ENCODE data around the gene ZCCHC7. TPM values are rescaled to one million over a fixed set of nuclear protein-coding genes. Genes with fewer than 3 reads are reported as not detected.
"Not testable (repeated sequence)": the region's sequence is repeated elsewhere in the genome, so short reads cannot be mapped to it uniquely, and the experiment has no call there.

ZCCHC7 gene
- polyA plus RNA-seq: 10 to 100 TPM; 21.1 to 23.8 (median 23.1) TPM

GRCh38 chr9:37119907-37120842 is at the start of gene ZCCHC7:
TSS of gene ZCCHC7 (plus strand) at chr9:37120574.
- peaks cover 40 to 42% of the 10 kb centered on the region in 2 donors for H3K4me1 Mint-ChIP-seq
- DNase-seq: peak; percentile 98
- no peaks in the 10 kb centered on the region for H3K36me3 Mint-ChIP-seq
- no peaks in the 10 kb centered on the region for H3K9me3 Mint-ChIP-seq
- peaks cover 7 to 13% (median 10%) of the 10 kb centered on the region in 3 donors for H3K27me3 Mint-ChIP-seq (ENCODE audit: low read depth in 3 of 3)
- peak within 1 kb of the TSS; percentile 91 to 99 (median 96) for H3K27ac Mint-ChIP-seq
- H3K4me3 Mint-ChIP-seq: peak within 1 kb of the TSS; percentile 93 to 100 (median 98)

- H3K9me3 Mint-ChIP-seq, H3K27ac Mint-ChIP-seq: not testable (repeated sequence)
Observed at GRCh38 chr9:37074790-37075189, 45.6 kb upstream of the ZCCHC7 start.

GRCh38 chr9:37079370-37080164 is 40.8 kb upstream of the ZCCHC7 start:
- peak; percentile 92 to 94 (median 94) for DNase-seq
- H3K4me1 Mint-ChIP-seq: peaks cover 31 to 56% of the 10 kb centered on the region in 2 donors
- H3K27ac Mint-ChIP-seq: peak overlapping the region; percentile 92 to 99 (median 96)
- H3K36me3 Mint-ChIP-seq: no peaks in the 10 kb centered on the region
- no peaks in the 10 kb centered on the region for H3K9me3 Mint-ChIP-seq
- peak overlapping the region; percentile 96 to 100 (median 98) for H3K4me3 Mint-ChIP-seq
- H3K27me3 Mint-ChIP-seq (ENCODE audit: low read depth in 3 of 3): peaks cover 8 to 14% (median 11%) of the 10 kb centered on the region in 3 donors

More at GRCh38 chr9:37074790-37075189, 45.6 kb upstream of the ZCCHC7 start:
- not testable (repeated sequence) for H3K4me3 Mint-ChIP-seq, DNase-seq, H3K36me3 Mint-ChIP-seq
- H3K4me1 Mint-ChIP-seq: peaks cover 9 to 11% of the 10 kb centered on the region in 2 donors
- peaks cover 6 to 12% (median 7%) of the 10 kb centered on the region in 3 donors for H3K27me3 Mint-ChIP-seq (ENCODE audit: low read depth in 3 of 3)

- not testable (repeated sequence) for DNase-seq, H3K9me3 Mint-ChIP-seq, H3K36me3 Mint-ChIP-seq
- H3K27ac Mint-ChIP-seq: peak overlapping the region; percentile 92 to 99 (median 96)
- peak overlapping the region; percentile 96 to 100 (median 98) for H3K4me3 Mint-ChIP-seq
- peaks cover 34 to 62% of the 10 kb centered on the region in 2 donors for H3K4me1 Mint-ChIP-seq
- peaks cover 8 to 14% (median 9%) of the 10 kb centered on the region in 3 donors for H3K27me3 Mint-ChIP-seq (ENCODE audit: low read depth in 3 of 3)
Observed at GRCh38 chr9:37080165-37080628, 40.2 kb upstream of the ZCCHC7 start.

GRCh38 chr9:37081507-37081906 is 38.9 kb upstream of the ZCCHC7 start:
- peak overlapping the region in 3 of 6 donors; percentile 41 to 94 (median 52) for H3K27ac Mint-ChIP-seq

GRCh38 chr9:37082214-37082765 is 38.1 kb upstream of the ZCCHC7 start:
- H3K4me1 Mint-ChIP-seq: peaks cover 36 to 69% of the 10 kb centered on the region in 2 donors
- H3K9me3 Mint-ChIP-seq: no peaks in the 10 kb centered on the region
- H3K4me3 Mint-ChIP-seq: peak overlapping the region in 1 of 5 donors; percentile 98
- DNase-seq: no peak
- H3K27me3 Mint-ChIP-seq (ENCODE audit: low read depth in 3 of 3): peaks cover 5 to 9% (median 7%) of the 10 kb centered on the region in 3 donors
- H3K36me3 Mint-ChIP-seq: peaks cover 7 to 8% (median 7%) of the 10 kb centered on the region in 3 donors
- H3K27ac Mint-ChIP-seq: peak overlapping the region in 2 of 6 donors; percentile 7 to 62

More at GRCh38 chr9:37081507-37081906, 38.9 kb upstream of the ZCCHC7 start:
- not testable (repeated sequence) for DNase-seq; H3K9me3 Mint-ChIP-seq; H3K27me3 Mint-ChIP-seq (ENCODE audit: low read depth in 3 of 3); H3K36me3 Mint-ChIP-seq
- peaks cover 36 to 69% of the 10 kb centered on the region in 2 donors for H3K4me1 Mint-ChIP-seq
- H3K4me3 Mint-ChIP-seq: peak overlapping the region in 4 of 5 donors; percentile 97 to 100 (median 98)

GRCh38 chr9:37083654-37084053 is 36.7 kb upstream of the ZCCHC7 start:
- H3K4me3 Mint-ChIP-seq: no peak overlapping the region
- peaks cover 7 to 13% (median 8%) of the 10 kb centered on the region in 3 donors for H3K36me3 Mint-ChIP-seq
- DNase-seq: no peak
- H3K4me1 Mint-ChIP-seq: peaks cover 36 to 69% of the 10 kb centered on the region in 2 donors
- H3K27me3 Mint-ChIP-seq (ENCODE audit: low read depth in 3 of 3): peaks cover 5 to 9% (median 7%) of the 10 kb centered on the region in 3 donors
- no peaks in the 10 kb centered on the region for H3K9me3 Mint-ChIP-seq
- H3K27ac Mint-ChIP-seq: no peak overlapping the region

- H3K27ac Mint-ChIP-seq: peak overlapping the region in 1 of 6 donors; percentile 55
- H3K4me3 Mint-ChIP-seq: no peak overlapping the region
- peaks cover 7 to 13% (median 8%) of the 10 kb centered on the region in 3 donors for H3K36me3 Mint-ChIP-seq
- DNase-seq: no peak
- H3K9me3 Mint-ChIP-seq: no peaks in the 10 kb centered on the region
- H3K27me3 Mint-ChIP-seq (ENCODE audit: low read depth in 3 of 3): peaks cover 0 to 1% (median 0%) of the 10 kb centered on the region in 3 donors
- H3K4me1 Mint-ChIP-seq: peaks cover 24 to 55% of the 10 kb centered on the region in 2 donors
Observed at GRCh38 chr9:37085233-37085632, 35.1 kb upstream of the ZCCHC7 start.

- DNase-seq; H3K4me1 Mint-ChIP-seq; H3K9me3 Mint-ChIP-seq; H3K4me3 Mint-ChIP-seq; H3K27ac Mint-ChIP-seq; H3K27me3 Mint-ChIP-seq (ENCODE audit: low read depth in 3 of 3); H3K36me3 Mint-ChIP-seq: not testable (repeated sequence)
Observed at GRCh38 chr9:37092714-37093295, 27.6 kb upstream of the ZCCHC7 start.

- Mint-ChIP-seq H3K27me3 (ENCODE audit: low read depth in 3 of 3) (no peaks in the 10 kb centered on the region), H3K27ac (no peak overlapping the region), H3K4me3 (no peak overlapping the region), H3K9me3 (no peaks in the 10 kb centered on the region), H3K4me1 (peaks cover 0 to 6% of the 10 kb centered on the region in 2 donors), H3K36me3 (no peaks in the 10 kb centered on the region)
- DNase-seq: no peak
Observed at GRCh38 chr9:37094751-37095150, 25.6 kb upstream of the ZCCHC7 start.

- no peak for DNase-seq
- H3K4me1 Mint-ChIP-seq: peaks cover 0 to 6% of the 10 kb centered on the region in 2 donors
- H3K9me3 Mint-ChIP-seq: no peaks in the 10 kb centered on the region
- no peak overlapping the region for H3K27ac Mint-ChIP-seq
- H3K4me3 Mint-ChIP-seq: no peak overlapping the region
- no peaks in the 10 kb centered on the region for H3K27me3 Mint-ChIP-seq (ENCODE audit: low read depth in 3 of 3)
- H3K36me3 Mint-ChIP-seq: no peaks in the 10 kb centered on the region
Observed at GRCh38 chr9:37096628-37097027, 23.7 kb upstream of the ZCCHC7 start.

GRCh38 chr9:37097294-37097693 is 23.1 kb upstream of the ZCCHC7 start:
- H3K9me3 Mint-ChIP-seq: no peaks in the 10 kb centered on the region
- no peak for DNase-seq
- no peaks in the 10 kb centered on the region for H3K36me3 Mint-ChIP-seq
- H3K4me3 Mint-ChIP-seq: no peak overlapping the region
- peaks cover 0 to 3% of the 10 kb centered on the region in 2 donors for H3K4me1 Mint-ChIP-seq
- H3K27me3 Mint-ChIP-seq (ENCODE audit: low read depth in 3 of 3): peaks cover 0 to under 1% (median 0%) of the 10 kb centered on the region in 3 donors
- H3K27ac Mint-ChIP-seq: no peak overlapping the region

GRCh38 chr9:37100327-37100726 is 20.0 kb upstream of the ZCCHC7 start:
- Mint-ChIP-seq H3K27ac (no peak overlapping the region), H3K4me1 (no peaks in the 10 kb centered on the region), H3K27me3 (ENCODE audit: low read depth in 3 of 3) (peaks cover 0 to 4% (median 0%) of the 10 kb centered on the region in 3 donors)

More at GRCh38 chr9:37100327-37100726, 20.0 kb upstream of the ZCCHC7 start:
- Mint-ChIP-seq H3K4me3 (no peak overlapping the region), H3K9me3 (no peaks in the 10 kb centered on the region), H3K36me3 (no peaks in the 10 kb centered on the region)
- DNase-seq: no peak
